Mesothelial cell of epicardium (in vitro differentiated cells): ENCODE measurements around the gene PRLH. TPM values are rescaled to one million over a fixed set of nuclear protein-coding genes. Genes with fewer than 3 reads are reported as not detected.

Experiments used
- DNase-seq, 2 experiments: peaks; one replicate each; pipeline ENCODE4 v3.0.0; 2021; ENCODE audit warnings: low spot score in 2 of 2; ENCODE audit not compliant: unreplicated experiment in 2 of 2
- H3K27ac Mint-ChIP-seq: 2 replicates; pipeline ENCODE4 v1.8.0; 2021; ENCODE audit warnings: mixed read lengths
- H3K27me3 Mint-ChIP-seq: 2 replicates; pipeline ENCODE4 v1.8.0; 2021; ENCODE audit warnings: low read depth, mixed read lengths
- H3K36me3 Mint-ChIP-seq: 2 replicates; pipeline ENCODE4 v1.8.0; 2021; ENCODE audit warnings: mixed read lengths
- H3K4me1 Mint-ChIP-seq: 2 replicates; pipeline ENCODE4 v1.8.0; 2021; ENCODE audit warnings: mixed read lengths
- H3K4me3 Mint-ChIP-seq: 2 replicates; pipeline ENCODE4 v1.8.0; 2021; ENCODE audit warnings: mild to moderate bottlenecking, moderate library complexity, mixed read lengths
- H3K9me3 Mint-ChIP-seq: 2 replicates; pipeline ENCODE4 v1.8.0; 2021; ENCODE audit warnings: mixed read lengths
- total RNA-seq: library from RNA; stranded (reverse); gene quantifications from 3 replicates; pipeline ENCODE4 v1.2.1, GENCODE V29; 2021
- TF ChIP-seq, protein P1 (sequence below): fragments of 200-600 bp; sonication (generic); IDR thresholded peaks from one replicate; pipeline ENCODE4 v1.5.0; 2021; ENCODE audit warnings: antibody characterized with exemption; ENCODE audit not compliant: unreplicated experiment

PRLH gene
- total RNA-seq, 1 donor from 2014 or later = not detected

GRCh38 chr2:237553948-237554347, 12.4 kb upstream of the PRLH start:
- no peak for DNase-seq
- Mint-ChIP-seq H3K4me1 (no peaks in the 10 kb centered on the region), H3K27ac (no peak overlapping the region), H3K36me3 (peaks cover 11% of the 10 kb centered on the region), H3K4me3 (no peak overlapping the region), H3K9me3 (peaks cover 11% of the 10 kb centered on the region), H3K27me3 (peaks cover 1% of the 10 kb centered on the region)
- TF ChIP-seq, protein P1, sequence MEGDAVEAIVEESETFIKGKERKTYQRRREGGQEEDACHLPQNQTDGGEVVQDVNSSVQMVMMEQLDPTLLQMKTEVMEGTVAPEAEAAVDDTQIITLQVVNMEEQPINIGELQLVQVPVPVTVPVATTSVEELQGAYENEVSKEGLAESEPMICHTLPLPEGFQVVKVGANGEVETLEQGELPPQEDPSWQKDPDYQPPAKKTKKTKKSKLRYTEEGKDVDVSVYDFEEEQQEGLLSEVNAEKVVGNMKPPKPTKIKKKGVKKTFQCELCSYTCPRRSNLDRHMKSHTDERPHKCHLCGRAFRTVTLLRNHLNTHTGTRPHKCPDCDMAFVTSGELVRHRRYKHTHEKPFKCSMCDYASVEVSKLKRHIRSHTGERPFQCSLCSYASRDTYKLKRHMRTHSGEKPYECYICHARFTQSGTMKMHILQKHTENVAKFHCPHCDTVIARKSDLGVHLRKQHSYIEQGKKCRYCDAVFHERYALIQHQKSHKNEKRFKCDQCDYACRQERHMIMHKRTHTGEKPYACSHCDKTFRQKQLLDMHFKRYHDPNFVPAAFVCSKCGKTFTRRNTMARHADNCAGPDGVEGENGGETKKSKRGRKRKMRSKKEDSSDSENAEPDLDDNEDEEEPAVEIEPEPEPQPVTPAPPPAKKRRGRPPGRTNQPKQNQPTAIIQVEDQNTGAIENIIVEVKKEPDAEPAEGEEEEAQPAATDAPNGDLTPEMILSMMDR = no peak

DNA sequence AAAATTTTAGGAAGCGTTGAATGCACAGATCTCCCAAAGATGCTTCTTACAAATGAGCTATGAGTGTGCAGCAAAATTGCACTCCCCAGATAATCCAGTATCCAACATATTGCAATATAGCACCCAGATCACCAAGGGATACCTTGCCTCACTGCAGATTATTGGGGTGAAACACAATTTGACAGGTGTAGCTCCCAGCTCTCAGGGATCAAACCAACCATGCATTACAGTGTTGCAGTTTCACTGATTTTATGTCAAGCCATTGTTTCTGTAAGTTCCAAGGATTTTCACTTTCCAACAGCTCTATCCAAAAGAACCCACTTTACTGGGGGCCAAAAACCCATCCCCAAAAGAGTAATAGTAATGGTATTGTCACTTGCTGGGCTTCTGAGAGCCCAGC, 10.8 kb upstream of the PRLH start:
- DNase-seq = no peak
- peaks cover 11% of the 10 kb centered on the region for H3K9me3 Mint-ChIP-seq
- TF ChIP-seq, protein P1 = no peak
- peaks cover 11% of the 10 kb centered on the region for H3K36me3 Mint-ChIP-seq
- peaks cover 3% of the 10 kb centered on the region for H3K27me3 Mint-ChIP-seq
- H3K4me1 Mint-ChIP-seq = no peaks in the 10 kb centered on the region
- no peak overlapping the region for H3K27ac Mint-ChIP-seq
- no peak overlapping the region for H3K4me3 Mint-ChIP-seq

GRCh38 chr2:237556773-237557632, 9.4 kb upstream of the PRLH start:
- no peak for DNase-seq
- Mint-ChIP-seq H3K4me3 (no peak overlapping the region), H3K4me1 (no peaks in the 10 kb centered on the region), H3K9me3 (peaks cover 11% of the 10 kb centered on the region), H3K27me3 (peaks cover 3% of the 10 kb centered on the region), H3K36me3 (peaks cover 11% of the 10 kb centered on the region), H3K27ac (no peak overlapping the region)
- TF ChIP-seq, protein P1 = no peak

DNA sequence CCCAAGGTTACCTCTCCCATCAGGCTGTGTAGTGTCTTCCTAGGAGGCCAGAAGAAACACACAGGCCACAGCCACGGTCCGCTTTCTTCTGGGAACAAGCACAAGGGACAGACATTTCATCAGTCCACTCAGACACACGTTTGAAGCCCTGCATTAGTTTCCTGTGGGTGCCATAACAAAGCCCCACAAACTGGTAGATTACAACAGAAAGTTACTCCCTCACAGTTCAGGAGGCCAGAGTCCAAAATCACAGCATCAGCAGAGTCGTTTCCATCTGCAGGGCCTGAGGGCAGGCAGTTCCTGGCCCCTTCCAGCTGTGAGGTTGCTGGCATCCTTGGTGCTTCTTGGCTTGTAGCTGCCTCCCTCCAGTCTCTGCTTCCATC, 8.8 kb upstream of the PRLH start:
- Mint-ChIP-seq H3K4me3 (no peak overlapping the region), H3K27ac (no peak overlapping the region), H3K9me3 (peaks cover 11% of the 10 kb centered on the region), H3K36me3 (peaks cover 11% of the 10 kb centered on the region), H3K27me3 (peaks cover 8% of the 10 kb centered on the region), H3K4me1 (no peaks in the 10 kb centered on the region)
- TF ChIP-seq, protein P1 = no peak
- DNase-seq = no peak

- Mint-ChIP-seq H3K27me3 (peaks cover 17% of the 10 kb centered on the region), H3K36me3 (peaks cover 3% of the 10 kb centered on the region), H3K4me3 (no peak overlapping the region), H3K4me1 (no peaks in the 10 kb centered on the region), H3K27ac (no peak overlapping the region), H3K9me3 (peaks cover 11% of the 10 kb centered on the region)
- DNase-seq = no peak
- TF ChIP-seq, protein P1 = no peak
Measured at GRCh38 chr2:237558961-237559641, 7.3 kb upstream of the PRLH start.
